Left lung (tissue), 10 donors: ENCODE measurements around the gene CCDC9B. TPM values are rescaled to one million over a fixed set of nuclear protein-coding genes. Genes with fewer than 3 reads are reported as not detected.

Experiments
- ATAC-seq: fragments of 200-7000 bp; cut with Tn5 transposase; one replicate; pipeline ENCODE4 v1.9.1; 2020; ENCODE audit warnings: moderate library complexity
- DNase-seq, 4 donors: peaks; one replicate each; pipeline ENCODE4 v3.0.0-alpha.2; 2013 to 2020
- H3K27ac ChIP-seq, 2 donors: fragments of 200-600 bp; sonication (generic) in 1 of 2; one replicate each; pipeline versions ENCODE4 v1.5.0 to v1.8.0; 2020 to 2021
- H3K27me3 ChIP-seq, 2 donors: fragments of 200-600 bp; sonication (generic) in 1 of 2; one replicate each; pipeline versions ENCODE4 v1.5.0 to v1.8.0; 2020 to 2021
- H3K36me3 ChIP-seq, 2 donors: fragments of 200-600 bp; sonication (generic) in 1 of 2; one replicate each; pipeline versions ENCODE4 v1.5.0 to v1.8.0; 2020 to 2021
- H3K4me1 ChIP-seq, 2 donors: fragments of 200-600 bp; one replicate each; pipeline ENCODE4 v1.8.0; 2021
- H3K4me3 ChIP-seq, 2 donors: fragments of 200-600 bp; sonication (generic) in 1 of 2; one replicate each; pipeline versions ENCODE4 v1.5.0 to v1.8.0; 2020 to 2021; ENCODE audit warnings: mild to moderate bottlenecking in 1 of 2
- H3K9me3 ChIP-seq, 2 donors: fragments of 200-600 bp; sonication (generic) in 1 of 2; one replicate each; pipeline versions ENCODE4 v1.5.0 to v1.8.0; 2020 to 2021
- intact Hi-C, 2 donors: fragments of 100-400 bp; cut with DNase I; formaldehyde crosslinking; loops; one replicate each; pipeline versions ENCODE4 v1.11.2 to v1.14.2; 2022
- polyA plus RNA-seq, 6 donors: library from polyadenylated mRNA; unstranded; fragments of 120-200 nt; gene quantifications; one replicate each; pipeline ENCODE4 v1.2.1, GENCODE V29; 2013; ENCODE audit not compliant: insufficient read length in 6 of 6
- total RNA-seq, 2 donors: library from RNA; stranded (reverse); fragmentation: NEBNext Ultra II Directional; extraction: Animal tissue kit (Norgen Biotek cat#: 25700); gene quantifications; one replicate each; pipeline ENCODE4 v1.2.1, GENCODE V29; 2021
- TF ChIP-seq, protein P1 (sequence below), 2 donors: fragments of 200-600 bp; sonication (generic) in 1 of 2; IDR thresholded peaks; one replicate each; pipeline versions ENCODE4 v1.5.0 to v1.8.0; 2021; ENCODE audit warnings: antibody characterized with exemption in 2 of 2
- donor health status: DM: no; HTN: yes; CAD: no.
- donor health status: DM: no; HTN: no; CAD: no.

Gene CCDC9B
- total and polyA plus RNA-seq, 8 donors = 4.5 to 65.4 (median 9.1) TPM

DNA sequence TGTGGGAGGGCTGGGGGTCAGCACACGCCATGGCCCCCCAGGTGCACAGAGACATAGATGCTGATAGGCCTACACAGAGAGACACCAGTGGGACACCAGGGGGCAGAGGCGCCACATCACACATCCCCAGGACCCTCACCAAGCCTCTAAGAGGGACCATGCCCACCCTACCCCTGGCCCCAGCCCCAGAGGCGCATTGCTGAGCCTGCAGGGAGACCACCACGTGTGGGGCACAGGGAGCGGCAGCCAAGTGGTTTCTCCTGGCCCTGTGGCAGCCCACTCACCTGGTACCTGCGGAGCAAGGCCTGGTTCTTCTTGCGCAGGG, 1.2 kb downstream of the CCDC9B start:
- H3K4me1 ChIP-seq = peaks cover 37 to 81% of the 10 kb centered on the region in 2 donors
- intact Hi-C loops = no loop called here

DNA sequence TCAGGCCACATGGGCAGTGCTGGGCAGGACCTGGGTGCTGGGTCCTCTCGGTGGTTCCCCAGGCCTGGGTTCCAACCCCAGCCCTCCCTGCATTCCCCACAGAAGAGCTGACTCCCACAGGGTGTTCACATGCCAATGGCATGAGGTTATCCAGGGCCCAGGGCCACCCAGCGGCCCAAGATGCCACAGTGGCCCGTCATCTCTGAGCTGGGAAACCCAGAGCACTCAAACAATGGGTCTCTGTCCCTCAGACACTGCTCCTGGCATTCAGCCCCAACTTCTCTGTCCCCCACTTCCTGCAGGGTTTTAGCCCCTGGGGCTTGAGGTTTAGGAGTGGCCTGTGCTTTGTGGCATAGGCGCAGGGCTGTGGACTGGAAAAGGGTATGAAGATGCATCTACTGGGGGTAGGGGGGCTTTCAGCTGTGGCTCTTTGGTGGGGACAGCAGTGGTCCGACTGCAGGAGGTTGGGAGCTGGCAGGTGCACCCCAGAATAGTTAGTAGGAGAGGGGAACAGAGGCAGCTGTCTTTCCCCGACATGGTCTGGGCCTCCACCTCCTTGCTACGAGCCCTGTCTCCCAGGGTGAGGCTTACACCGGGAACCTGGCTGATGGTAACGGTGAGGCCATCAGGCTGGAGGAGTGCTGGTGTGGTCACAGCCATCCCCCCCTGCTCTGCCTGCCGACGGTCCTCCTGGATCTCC, 1.7 kb downstream of the CCDC9B start:
- intact Hi-C loops = no loop called here
- H3K4me1 ChIP-seq = peaks cover 41 to 81% of the 10 kb centered on the region in 2 donors
- ATAC-seq = peak; percentile 12

More for the DNA sequence above, 1.2 kb downstream of the CCDC9B start:
- peak overlapping the region; percentile 89 to 96 for H3K27ac ChIP-seq
- no peaks in the 10 kb centered on the region for H3K27me3 ChIP-seq
- ATAC-seq = no peak
- TF ChIP-seq, protein P1, sequence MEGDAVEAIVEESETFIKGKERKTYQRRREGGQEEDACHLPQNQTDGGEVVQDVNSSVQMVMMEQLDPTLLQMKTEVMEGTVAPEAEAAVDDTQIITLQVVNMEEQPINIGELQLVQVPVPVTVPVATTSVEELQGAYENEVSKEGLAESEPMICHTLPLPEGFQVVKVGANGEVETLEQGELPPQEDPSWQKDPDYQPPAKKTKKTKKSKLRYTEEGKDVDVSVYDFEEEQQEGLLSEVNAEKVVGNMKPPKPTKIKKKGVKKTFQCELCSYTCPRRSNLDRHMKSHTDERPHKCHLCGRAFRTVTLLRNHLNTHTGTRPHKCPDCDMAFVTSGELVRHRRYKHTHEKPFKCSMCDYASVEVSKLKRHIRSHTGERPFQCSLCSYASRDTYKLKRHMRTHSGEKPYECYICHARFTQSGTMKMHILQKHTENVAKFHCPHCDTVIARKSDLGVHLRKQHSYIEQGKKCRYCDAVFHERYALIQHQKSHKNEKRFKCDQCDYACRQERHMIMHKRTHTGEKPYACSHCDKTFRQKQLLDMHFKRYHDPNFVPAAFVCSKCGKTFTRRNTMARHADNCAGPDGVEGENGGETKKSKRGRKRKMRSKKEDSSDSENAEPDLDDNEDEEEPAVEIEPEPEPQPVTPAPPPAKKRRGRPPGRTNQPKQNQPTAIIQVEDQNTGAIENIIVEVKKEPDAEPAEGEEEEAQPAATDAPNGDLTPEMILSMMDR (IDR thresholded peaks at IDR 0.05) = no peak
- H3K9me3 ChIP-seq = no peaks in the 10 kb centered on the region
- peak overlapping the region; percentile 36 to 51 for H3K4me3 ChIP-seq
- DNase-seq = no peak
- peaks cover 0 to 7% of the 10 kb centered on the region in 2 donors for H3K36me3 ChIP-seq

DNA sequence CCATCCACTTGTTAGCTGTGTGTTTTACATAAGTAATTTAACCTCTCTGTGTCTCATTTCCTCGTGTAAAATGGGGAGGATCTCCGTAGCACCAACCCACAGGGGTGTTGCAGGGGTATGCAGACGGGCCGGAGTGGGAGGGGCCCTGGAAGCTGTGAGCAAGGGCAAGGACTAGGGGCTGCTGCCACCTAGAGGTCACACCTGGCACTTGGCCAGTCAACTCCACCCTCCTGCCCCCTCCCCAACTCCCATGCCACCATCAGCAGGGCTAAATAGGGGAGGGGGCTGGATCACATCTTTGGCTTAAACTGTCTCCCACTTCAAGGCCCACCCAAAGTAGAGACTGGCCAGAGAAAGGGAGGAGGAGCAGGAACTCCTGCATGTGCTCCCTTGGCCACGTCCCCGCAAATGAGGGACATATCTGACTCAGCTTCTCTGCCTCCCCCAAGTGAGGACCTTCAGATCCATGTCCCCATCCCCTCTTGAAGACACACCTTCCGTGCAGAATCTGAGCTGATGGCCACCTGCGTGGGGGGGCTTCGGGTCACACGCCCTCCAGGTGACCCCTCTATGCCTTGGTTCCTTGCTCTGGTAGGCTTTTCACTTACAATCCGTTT, 2.6 kb downstream of the CCDC9B start:
- ATAC-seq (peak; percentile 14), DNase-seq (peak in 3 of 4 donors; percentile 76 to 92 (median 83))
- TF ChIP-seq, protein P1 (IDR thresholded peaks at IDR 0.05) = peak; percentile 69 to 83
- Histone ChIP-seq H3K27ac (no peak overlapping the region), H3K36me3 (peaks cover 0 to 7% of the 10 kb centered on the region in 2 donors), H3K4me3 (peak overlapping the region in 1 of 2 donors; percentile 1), H3K4me1 (peaks cover 41 to 84% of the 10 kb centered on the region in 2 donors), H3K27me3 (no peaks in the 10 kb centered on the region), H3K9me3 (no peaks in the 10 kb centered on the region)
- intact Hi-C loops = no loop called here

More for the DNA sequence above, 1.7 kb downstream of the CCDC9B start:
- TF ChIP-seq, protein P1 (IDR thresholded peaks at IDR 0.05) = no peak
- H3K36me3 ChIP-seq = peaks cover 0 to 7% of the 10 kb centered on the region in 2 donors
- H3K9me3 ChIP-seq = no peaks in the 10 kb centered on the region
- DNase-seq = no peak
- peak overlapping the region in 1 of 2 donors; percentile 51 for H3K4me3 ChIP-seq
- H3K27ac ChIP-seq = peak overlapping the region; percentile 89 to 96
- H3K27me3 ChIP-seq = no peaks in the 10 kb centered on the region

DNA sequence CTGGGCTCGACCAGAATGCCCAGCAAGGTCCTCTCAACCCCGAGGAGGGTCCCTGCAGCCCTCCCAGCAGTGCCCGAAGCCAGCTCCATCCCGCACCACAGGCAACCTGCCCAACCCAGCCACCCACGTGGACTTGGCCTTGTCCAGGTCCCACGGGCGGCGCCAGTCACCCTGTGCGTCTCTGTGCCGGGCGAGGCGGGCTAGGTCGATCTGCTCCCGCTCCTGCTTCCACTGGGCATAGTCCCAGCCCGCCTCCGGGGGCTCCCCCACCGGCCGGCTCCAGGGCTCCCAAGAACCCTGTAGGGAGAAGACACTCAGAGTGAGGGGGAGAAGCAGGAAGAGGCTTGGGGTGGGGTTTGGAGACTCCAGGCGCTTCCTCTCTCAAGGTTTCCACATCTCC, 3.1 kb downstream of the CCDC9B start:
- H3K27me3 ChIP-seq = no peaks in the 10 kb centered on the region
- no peak overlapping the region for H3K4me3 ChIP-seq
- DNase-seq (peak in 1 of 4 donors; percentile 83), ATAC-seq (no peak)
- TF ChIP-seq, protein P1 (IDR thresholded peaks at IDR 0.05) = no peak
- peaks cover 41 to 89% of the 10 kb centered on the region in 2 donors for H3K4me1 ChIP-seq
- no peak overlapping the region for H3K27ac ChIP-seq
- intact Hi-C loops = no loop called here
- no peaks in the 10 kb centered on the region for H3K9me3 ChIP-seq
- peaks cover 0 to 7% of the 10 kb centered on the region in 2 donors for H3K36me3 ChIP-seq

DNA sequence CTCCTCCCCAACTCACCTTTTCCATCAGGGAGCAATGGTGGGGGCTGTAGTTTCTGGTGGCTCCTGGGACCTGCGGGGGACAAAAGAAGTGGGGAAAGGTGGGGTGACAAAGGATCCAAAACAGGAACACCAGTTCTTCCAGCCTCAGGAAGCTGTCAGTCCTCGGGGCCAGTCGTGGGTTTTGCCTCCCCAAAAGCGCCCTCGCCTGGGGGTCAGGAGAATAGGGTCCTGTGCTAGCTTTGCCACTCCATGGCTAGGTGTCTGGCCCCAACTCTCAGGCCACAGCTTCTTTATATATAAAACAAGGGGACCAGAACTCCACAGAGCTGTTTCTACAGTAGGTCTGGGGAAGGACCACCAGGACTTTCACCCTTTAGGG, 4.0 kb downstream of the CCDC9B start:
- TF ChIP-seq, protein P1 (IDR thresholded peaks at IDR 0.05) = no peak
- H3K9me3 ChIP-seq = no peaks in the 10 kb centered on the region
- DNase-seq (peak in 1 of 4 donors; percentile 84), ATAC-seq (no peak)
- H3K36me3 ChIP-seq = peaks cover 0 to 7% of the 10 kb centered on the region in 2 donors
- H3K4me3 ChIP-seq = no peak overlapping the region
- intact Hi-C loops = no loop called here
- peaks cover 41 to 98% of the 10 kb centered on the region in 2 donors for H3K4me1 ChIP-seq
- no peaks in the 10 kb centered on the region for H3K27me3 ChIP-seq
- H3K27ac ChIP-seq = peak overlapping the region in 1 of 2 donors; percentile 42
